ENCODE measurements around the gene SAMD4A.

Gene SAMD4A

DNA sequence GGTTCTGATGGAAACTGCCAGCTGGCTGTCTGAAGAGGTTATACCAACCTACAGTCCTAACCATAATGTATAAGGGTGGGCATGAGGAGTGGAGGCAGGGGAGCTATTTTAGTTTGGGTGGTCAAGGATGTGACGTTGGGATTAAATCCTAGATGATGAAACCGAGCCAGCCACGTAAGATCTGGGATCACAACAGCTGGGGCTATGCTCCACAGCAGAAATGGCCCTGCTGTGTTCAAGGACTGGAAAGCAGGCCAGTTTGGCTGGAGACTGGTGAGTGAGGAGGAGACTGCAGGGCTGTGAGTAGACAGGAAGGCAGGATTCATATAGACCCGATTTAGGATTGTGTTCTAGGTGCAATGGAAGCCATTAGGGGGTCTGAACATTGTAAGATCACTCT, 66.1 kb downstream of the SAMD4A start:
- DNase-seq = no peak

DNA sequence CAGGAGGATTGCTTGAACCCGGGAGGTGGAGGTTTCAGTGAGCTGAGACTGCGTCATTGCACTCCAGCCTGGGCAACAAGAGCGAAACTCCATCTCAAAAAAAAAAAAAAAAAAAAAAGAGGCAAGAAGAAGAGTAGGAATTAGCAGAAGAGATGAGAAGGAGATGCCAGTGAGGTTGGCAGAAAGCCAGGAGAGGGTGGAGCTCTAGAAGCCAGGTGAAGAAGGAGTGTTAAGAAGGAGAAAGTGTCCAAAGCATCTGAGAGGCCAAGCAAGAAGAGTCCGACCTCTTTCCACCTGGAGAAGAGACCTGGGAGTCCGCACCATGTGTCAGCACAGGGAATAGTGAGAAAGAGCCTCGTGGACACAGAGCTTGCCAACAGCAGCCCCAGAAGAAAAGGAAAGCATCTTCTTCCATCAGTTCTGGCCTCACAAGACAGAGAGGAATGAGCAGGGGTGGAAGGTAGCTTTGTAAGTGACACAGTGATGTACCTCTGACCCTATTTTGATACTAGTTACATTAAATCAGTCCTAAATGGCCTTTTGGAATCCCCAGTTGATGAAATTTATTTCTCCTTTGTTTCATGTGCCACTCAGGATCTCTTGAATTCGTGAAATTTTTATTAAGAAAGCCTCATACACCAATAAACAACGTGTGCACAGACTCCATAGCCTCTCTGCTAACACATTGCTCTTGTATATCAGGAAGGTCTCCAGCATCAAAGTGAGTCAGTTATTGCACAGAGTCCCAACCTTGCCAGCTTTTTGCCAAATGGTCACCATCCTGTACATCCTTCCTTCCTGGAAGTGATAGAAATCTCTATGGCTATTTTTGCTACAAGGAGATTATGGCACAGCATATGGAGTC, 70.6 kb downstream of the SAMD4A start:
- no peak for DNase-seq

DNA sequence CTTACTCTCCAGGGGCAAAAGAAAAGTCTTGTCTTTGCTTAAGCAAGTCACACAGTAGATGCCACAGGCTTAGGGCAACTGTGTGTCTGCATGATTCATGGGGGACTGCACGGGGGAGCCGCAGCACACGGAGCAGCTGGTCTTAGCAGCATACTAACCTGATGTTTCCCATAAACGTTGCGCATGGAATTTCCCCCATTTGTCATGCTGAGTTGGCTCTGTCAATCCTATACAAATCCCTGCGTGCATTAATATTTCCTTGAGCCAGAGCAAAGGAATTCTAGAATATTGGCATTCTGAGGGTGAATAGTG, 71.2 kb downstream of the SAMD4A start:
- no peak for DNase-seq

DNA sequence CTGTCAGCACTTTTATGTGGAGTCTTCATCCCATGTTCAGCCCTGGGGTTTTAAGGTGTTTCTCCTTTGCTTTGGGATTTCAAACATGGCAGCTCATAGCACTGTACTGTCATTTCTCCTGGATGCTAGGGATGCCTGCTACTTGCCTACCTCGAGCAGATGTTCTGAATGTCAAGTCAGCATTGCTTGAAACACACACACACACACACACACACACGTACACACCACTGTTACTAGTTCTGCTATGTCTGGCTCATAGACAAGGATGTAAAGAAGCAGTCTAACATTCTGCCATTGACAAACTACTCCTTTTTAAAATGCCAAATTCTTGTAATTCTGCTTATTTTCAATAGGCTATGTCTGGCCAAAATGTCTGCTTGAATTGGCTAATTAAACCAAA, 72.7 kb downstream of the SAMD4A start:
- no peak for DNase-seq

DNA sequence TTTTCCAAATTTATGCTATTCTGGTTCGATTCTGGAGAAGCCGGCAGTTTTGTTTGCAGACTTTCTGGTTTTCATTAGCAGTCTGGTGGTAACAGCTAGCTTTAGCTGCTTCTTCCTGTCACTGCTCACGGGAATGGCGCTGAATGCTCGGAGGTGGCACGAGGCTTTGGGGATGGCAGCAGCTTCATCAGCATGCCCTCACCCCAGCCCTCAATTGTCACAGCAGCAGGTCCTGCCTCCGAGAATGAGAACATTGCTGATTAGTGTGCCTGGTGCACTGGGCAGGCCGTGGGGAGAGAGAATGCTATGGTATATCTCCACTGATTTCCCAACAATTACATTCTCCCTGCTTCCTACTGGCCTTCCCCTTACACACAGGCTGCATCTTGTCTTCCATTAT, 73.6 kb downstream of the SAMD4A start:
- DNase-seq = no peak

DNA sequence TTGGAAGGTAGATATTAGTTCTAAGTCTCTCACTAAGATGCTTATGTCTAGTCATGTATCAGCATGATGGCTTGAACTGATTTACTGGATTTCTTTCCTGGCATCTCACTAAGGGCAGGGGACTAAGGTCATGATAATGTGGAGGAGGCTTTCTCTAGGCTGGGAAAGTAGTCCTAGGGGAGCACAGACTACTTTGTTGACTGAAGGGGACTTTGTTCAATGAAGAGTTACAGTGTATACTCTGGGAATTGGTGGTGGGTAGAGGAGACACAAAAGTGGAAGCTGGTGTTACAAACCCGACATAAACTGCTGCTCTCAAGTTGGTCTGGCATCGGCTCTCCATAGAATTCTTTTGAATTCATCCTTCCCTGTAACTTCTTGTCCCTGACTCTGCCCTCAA, 75.2 kb downstream of the SAMD4A start:
- DNase-seq = no peak

DNA sequence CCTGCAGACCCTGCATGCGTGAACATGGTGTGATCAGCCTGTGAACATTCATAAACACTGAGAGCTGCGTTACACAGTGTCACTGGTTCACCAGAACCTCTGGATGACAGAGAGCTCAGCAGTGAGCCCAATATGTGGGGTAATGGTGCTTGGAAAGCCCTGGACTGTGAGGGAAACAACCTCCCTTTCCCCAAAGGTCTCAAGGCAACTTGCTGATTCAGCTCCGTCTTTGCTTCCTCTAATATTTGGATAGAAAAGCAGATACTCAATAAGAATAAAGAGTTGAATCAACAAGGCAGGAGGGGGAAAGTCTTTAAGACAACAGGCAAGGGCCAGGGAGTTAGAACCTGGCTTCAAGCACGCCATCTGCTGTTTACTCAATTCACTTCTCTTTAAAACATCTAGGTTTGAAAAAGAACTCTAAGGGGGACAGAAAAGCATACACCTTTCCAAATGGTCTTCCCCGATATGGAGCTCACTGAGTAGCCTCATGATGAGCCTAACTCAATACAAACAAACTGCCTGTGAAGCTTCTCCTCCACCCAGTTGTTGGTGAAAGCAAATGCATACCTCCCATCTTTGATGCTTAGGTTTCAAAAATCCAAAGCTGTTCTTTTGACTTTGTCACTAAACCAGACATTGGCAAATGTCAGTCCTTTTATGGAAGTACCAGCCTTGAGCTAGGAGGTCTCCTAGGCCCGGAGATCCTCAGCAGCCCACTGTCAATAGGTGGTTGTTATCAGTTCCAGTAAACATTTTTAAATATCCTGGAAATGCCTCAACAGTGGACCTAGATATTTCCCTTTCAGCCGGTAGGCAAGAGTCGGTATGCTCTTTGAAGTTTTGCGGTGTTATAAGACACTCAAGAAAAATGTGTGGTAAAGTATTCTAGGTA, 76.1 kb downstream of the SAMD4A start:
- DNase-seq = no peak

DNA sequence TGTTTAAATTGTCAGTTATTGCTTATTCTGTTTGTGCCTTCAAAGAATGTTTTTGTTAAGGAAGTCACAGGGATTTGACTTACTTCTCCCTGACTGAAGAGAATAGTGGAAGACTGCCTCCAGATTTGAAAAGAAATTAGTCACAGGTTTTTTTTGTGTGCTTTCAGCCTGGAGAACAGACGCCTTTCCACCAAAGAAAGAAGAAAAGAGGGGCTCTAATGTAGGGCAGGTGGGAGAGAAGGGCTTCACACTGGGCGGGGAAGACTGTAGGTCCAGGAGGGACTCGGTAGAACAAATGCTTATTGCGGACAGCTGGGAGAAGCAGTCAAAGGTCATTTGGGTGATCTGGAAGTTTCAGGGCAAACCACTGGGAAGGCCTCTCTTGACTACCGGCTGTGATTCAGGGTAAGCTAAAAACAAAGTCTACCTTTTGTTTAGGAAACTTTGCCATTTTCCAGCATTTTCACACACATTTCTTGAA, 76.8 kb downstream of the SAMD4A start:
- no peak for DNase-seq

DNA sequence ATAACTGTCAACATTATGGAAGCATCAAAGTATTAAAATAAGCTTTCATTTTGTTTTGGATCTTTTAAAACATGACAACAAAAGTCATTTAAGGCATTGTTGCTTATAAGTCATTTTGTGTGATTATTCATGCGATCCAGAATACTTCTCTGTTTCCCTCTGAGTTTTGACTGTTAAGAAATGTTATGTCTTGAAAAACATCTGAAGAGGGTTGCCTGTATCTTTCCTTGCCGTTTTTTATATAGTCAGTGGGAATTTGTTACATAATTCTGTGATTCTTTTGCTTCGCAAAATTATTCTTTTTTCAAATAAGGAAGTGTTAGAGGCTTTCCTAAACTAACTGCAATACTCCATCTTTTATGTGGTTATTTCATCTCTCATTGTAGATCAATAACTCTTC, 78.7 kb downstream of the SAMD4A start:
- no peak for DNase-seq

DNA sequence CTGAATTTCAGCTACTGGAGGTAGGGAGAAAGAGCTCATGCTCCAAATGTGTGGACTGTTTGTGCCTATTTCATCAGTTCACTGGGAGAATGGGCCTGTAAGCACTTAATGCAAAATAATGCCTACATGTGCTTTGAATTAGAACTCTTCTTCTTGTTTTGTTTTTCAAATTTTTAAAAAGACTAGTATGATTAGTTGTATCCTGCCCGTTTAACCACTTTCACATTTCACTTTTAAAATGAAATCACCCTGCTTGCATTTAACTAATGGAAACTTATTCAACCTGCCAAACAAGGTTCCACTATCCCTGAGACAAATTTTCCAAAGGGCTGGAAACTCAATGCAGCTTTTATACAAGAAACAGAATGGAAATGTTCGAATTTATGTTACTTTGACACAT, 79.7 kb downstream of the SAMD4A start:
- no peak for DNase-seq

DNA sequence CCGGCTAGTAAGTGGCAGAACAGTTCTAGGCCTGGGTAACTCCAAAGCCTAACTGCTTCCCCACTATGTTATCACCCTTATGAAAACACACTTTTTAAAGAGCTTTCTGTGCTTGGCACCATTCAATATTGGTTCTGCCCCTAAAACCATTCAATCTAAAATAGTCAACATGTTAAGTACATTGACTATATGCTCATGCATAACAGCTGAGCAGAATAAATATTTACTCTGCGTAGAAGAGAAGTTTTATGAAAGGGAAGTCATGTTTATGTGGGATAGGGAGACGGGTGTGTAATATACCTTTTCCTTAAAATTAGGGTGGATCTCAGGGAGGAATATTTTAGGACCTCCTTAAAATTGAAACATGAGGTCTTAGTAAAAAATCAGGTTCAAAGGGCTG, 80.5 kb downstream of the SAMD4A start:
- no peak for DNase-seq

DNA sequence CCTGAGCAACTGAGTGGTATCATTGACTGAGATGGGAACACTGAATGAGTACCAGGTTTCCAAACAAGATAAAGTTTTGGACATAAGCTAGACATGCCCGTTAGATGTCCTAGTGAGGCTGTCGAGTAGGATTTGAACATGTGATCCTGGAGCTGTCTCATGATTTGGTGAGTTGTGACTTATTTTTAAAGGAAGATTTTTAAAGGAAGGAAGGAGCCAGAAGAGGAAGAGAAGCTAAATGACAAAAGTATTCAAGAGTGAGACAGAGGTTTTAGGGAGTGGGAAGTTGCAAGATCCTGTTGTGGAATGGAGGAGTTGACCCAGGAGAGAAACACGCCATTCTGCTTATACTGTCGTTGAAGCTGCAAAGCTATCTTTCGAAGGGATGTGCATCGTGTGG, 82.1 kb downstream of the SAMD4A start:
- peak in 1 of 2 donors; percentile 25 for DNase-seq

DNA sequence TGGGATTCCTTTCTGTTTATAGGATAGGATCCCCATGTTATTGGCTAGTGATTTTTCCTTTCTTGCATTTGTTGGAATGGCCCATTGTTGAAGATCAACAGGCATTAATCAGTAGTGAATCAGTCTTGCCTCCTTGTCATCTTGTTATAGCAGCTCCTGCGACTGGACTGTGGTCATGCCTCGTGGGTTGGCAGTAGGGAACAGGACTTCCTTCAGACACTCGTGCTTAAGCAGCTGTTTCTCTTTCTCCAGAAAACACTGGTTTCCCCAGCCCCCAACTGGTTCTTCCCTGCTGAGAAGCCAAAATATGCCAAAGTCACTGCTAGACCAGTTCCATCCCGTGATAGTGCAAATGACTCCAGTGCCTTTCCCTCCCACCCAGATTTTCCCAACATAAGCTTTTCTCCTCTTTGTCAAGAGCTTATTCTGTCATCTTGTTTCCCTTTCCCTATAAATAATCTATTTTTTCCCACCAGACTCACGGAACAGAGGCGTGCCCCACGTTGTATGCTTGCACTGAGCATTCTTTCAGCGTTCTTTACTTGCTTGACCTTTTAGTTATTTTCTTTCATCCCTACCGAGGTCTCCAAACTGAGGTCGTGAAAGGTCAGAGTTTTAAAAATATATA, 83.5 kb downstream of the SAMD4A start:
- peak; percentile 74 to 93 for DNase-seq

DNA sequence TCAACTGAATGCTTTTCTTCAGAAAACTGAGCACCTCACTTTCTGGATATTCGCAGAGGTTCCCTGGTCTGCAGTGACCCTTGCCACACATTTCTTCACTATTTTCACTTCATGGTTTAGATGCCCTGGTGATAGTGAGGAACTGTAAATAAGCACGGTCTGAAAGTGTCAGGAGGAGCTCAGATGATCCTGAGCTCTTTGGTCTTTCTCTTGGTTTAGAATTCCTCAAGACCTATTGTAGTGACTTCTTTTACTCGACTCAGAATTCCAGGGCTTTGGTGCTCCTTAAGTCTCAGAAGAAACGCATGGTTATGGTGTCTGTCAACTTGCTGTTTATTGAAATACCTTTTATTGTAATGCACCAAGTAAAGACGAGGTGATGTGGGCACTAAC, 84.0 kb downstream of the SAMD4A start:
- peak in 1 of 2 donors; percentile 61 for DNase-seq

DNA sequence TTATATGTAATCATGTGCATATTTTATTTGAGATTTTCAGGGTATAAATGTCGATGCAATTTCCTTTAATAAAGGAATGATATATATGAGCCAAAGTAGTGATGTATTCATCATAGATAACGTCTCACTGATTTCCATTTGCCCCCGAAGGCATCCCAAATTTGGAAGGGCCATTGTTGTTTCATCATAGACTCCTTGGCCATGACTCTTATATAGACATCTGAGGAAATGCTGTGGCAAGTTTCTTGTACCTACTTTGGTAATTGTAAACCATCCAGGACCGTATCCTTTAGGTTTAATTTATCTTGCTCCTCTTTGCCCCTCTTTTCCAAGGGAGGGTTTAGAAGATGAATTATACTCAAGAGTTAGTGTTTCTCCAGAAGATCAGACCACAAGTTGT, 84.7 kb downstream of the SAMD4A start:
- no peak for DNase-seq

DNA sequence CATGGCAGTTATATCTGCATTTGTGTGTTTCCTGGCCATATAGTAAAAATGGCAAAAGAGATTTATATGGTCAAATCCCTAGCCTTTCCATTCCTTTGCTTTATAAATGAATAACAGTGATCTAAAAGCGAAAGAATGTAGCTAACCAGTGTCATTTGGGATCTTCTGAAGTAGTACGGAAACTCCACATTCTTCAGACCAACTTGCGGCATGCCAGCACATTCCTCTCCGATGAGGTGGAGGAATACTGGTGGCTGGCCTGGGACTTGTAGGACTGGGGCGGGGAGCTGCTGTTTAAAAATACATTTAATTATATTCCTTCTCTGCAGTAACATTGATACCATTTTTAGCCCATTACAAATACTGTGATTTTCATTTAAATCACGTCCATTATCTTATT, 85.3 kb downstream of the SAMD4A start:
- no peak for DNase-seq

DNA sequence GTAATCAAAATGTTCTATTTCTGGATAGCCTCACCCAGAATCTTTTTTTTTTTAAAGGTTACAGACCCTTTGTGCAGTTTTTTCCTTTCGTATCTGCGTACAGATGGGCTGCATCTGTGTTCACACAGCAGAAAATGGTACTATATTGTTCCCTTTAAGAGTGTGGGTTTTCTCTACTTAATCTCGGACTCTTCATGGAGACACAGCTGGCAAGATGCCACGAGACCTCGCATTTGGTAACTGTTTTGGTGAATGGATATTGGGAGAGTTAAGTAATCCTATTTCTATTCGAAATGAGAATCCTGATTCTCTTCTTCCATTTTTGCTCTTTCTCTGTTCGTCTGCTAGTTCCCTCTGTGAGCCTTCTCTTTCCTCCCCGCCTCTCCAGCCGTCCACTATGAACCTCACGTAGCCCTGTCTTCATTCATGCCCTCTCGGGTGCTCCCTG, 85.7 kb downstream of the SAMD4A start:
- no peak for DNase-seq

DNA sequence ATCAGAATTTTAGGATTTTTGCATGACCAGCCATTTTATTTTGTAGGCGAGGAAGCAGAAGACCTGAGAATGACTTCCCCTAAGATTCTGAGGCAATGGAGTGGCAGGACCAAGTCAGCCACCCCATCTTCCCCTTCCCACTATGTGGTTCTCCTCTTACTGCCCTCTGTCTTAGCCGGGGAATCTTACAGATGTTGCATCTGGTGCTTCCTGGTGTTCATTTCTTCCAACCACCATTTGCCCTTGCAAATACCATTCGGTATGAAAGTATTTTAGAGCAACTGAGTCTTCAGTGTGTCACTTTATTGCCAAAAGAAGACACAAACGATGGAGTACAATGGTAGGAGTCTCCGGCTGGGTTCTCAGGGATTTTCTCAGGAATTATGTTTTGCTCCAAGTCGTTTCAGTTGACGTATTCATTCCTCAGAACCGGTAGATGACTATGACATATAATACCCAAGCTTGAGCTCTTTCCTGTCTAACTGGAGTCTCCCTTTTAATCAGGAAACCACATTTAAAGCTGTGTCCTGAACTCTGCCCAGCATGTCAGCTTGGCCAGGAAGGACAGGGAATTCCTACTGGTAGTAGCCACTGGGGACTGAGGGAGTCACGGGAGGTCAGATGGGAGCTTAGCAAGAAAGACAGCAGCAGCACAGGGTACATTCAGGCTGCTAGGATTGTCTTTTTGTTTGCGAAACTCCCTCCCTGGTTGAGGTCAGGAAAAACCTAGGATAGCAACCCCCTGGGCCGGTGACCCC, 87.0 kb downstream of the SAMD4A start:
- peak; percentile 25 to 38 for DNase-seq

DNA sequence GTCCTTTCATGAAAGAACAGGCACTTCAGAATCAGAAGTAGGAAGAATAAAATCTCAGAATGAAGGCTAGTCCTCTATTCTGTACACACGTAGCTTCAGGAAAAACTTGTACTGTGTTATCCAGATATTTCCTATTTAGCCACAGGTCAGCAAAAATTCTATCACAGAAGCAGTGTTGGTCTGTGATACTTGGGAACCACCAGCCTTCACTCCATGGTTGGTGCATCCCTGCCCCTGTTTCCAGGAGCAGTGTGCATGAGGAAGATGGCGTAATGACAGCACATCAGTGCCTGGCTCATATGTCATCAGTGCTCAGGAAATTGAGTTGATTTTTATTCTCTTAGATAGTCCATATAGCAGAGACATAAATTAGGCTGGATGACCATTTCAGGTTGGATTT, 87.7 kb downstream of the SAMD4A start:
- no peak for DNase-seq

DNA sequence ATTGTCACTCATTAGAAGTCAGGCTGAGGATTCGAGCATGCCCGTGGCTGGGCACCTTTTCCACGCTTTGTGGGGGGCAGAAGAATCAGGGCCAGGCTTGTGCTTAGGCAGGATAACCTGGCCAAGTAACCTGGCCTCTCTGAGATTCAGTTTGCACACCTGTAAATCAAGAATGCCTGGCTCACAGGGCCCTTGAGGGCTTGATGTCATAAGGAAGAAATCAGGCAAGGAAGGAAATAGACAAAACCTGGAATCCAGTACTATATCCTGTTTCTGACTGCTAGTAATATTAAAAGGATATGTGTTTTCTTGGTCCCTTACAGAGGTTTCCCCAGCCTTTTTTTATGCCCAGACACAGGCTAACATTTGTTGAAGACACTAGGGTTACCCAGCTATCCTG, 91.9 kb downstream of the SAMD4A start:
- DNase-seq = no peak

DNA sequence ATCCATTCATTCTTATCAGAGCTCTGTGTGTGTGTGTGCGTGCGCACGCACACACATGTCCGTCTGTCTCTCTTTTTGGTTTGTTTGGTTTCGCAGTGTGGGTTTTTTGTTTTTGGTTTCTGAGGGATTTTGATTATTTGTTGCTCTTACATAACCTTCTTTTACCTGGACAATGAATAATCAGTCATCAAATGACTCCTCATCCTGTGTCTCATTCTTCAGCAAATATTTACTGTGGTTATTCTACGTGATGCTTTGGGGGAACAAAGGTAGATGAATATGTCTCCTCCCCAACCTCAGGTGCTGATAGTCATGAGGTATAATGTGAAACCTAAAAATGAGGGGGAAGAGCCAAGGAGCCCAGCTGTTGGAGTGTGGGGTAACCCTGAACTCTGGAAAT, 92.4 kb downstream of the SAMD4A start:
- DNase-seq = no peak

DNA sequence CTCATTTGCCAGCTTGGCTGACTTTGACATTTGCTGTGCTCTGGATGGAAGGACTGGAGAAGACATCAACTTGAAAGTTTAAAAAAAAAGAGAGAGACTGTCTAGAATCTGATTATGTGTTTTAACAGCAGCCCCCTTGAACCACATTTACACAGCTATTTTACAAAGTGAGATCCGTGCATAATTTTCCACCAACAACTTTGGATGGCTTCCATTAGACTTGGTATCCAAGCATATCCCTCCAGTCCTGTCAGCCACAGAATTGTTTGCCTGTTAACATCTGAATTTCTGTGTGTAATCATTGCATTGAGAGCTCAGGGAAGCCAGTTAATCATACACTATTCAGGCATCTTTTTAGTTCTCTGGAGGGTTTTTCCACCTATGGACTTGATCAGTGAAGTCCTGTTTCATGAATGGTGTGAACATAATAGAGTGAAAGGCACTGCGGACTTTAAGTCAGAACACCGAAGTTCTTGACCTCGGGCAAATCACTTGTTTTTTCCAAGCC, 93.7 kb downstream of the SAMD4A start:
- no peak for DNase-seq

Data from inflammatory macrophage treated with lipopolysaccharide for 1 hour (primary cell).